MM.1S (cell line): ENCODE results near the gene SLC48A1.

ENCODE experiments used
- CTCF ChIP-seq: fragments of 300-600 bp; sonication (generic); IDR thresholded peaks from 2 replicates; pipeline ENCODE4 v1.5.1; 2016; ENCODE audit warnings: antibody characterized with exemption, low read length, mixed read lengths
- EZH2 ChIP-seq: fragments of 300-600 bp; sonication (generic); optimal IDR thresholded peaks from 2 replicates; pipeline ENCODE3; 2017; ENCODE audit warnings: low read depth, mild to moderate bottlenecking, antibody characterized with exemption, low read length, mixed read lengths

GRCh38 chr12:47789141-47789540 is 16.1 kb downstream of the SLC48A1 start:
- no peak for TF ChIP-seq CTCF
- no peak for TF ChIP-seq EZH2
